Panc1 (cell line): ENCODE results near the gene EYS. TPM values are rescaled to one million over a fixed set of nuclear protein-coding genes. Genes with fewer than 3 reads are reported as not detected.

Experiments used
- ATAC-seq: fragments of 200-7000 bp; cut with Tn5 transposase; 2 replicates; pipeline ENCODE4 v1.9.1; 2020; ENCODE audit warnings: mild to moderate bottlenecking, moderate library complexity
- BruUV-seq: library from RNA; stranded (reverse); fragments of 400-500 nt; replicated peaks from 2 replicates; lab custom pipeline; 2021; lab: Mats Ljungman, UMichigan
- CTCF ChIA-PET: fragments of 300-600 bp; sonication (Branson Sonifier 250); formaldehyde crosslinking; loops from one replicate; lab custom pipeline; 2022; ENCODE audit warnings: antibody characterized with exemption; lab: Charles Lee
- POLR2A ChIA-PET: fragments of 300-600 bp; sonication (Branson Sonifier 250); formaldehyde crosslinking; loops from one replicate; lab custom pipeline; 2022; ENCODE audit warnings: antibody characterized with exemption; lab: Charles Lee
- DNase-seq: peaks from one replicate; pipeline ENCODE4 v3.0.0-alpha.2; 2010; ENCODE audit warnings: low read depth, low spot score
- H3K27ac ChIP-seq: 2 replicates; pipeline ENCODE4 v1.5.1; 2011; ENCODE audit warnings: mild to moderate bottlenecking, low read length, inconsistent platforms
- H3K27me3 ChIP-seq: fragments of 200-500 bp; sonication (Bioruptor generic); 2 replicates; pipeline ENCODE4 v1.6.0; 2014; ENCODE audit warnings: low read length, inconsistent platforms; ENCODE audit not compliant: control insufficient read depth, insufficient read depth
- H3K36me3 ChIP-seq: fragments of 200-500 bp; sonication (Bioruptor generic); 2 replicates; pipeline ENCODE4 v1.5.1; 2014; ENCODE audit warnings: inconsistent platforms, mild to moderate bottlenecking, low read length, moderate library complexity; ENCODE audit not compliant: control insufficient read depth, insufficient read depth
- H3K4me1 ChIP-seq: 2 replicates; pipeline ENCODE4 v1.5.1; 2011; ENCODE audit warnings: inconsistent platforms, mild to moderate bottlenecking, low read length, moderate library complexity; ENCODE audit not compliant: control insufficient read depth, insufficient read depth
- H3K4me3 ChIP-seq, 2 experiments: 2 replicates each; pipeline ENCODE4 v1.5.1; 2011 to 2012; ENCODE audit warnings: low read depth in 2 of 2, low read length in 2 of 2, mild to moderate bottlenecking in 2 of 2, inconsistent platforms in 1 of 2, moderate library complexity in 1 of 2
- H3K9me3 ChIP-seq: fragments of 200-500 bp; sonication (Bioruptor generic); 2 replicates; pipeline ENCODE4 v1.5.1; 2014; ENCODE audit warnings: low read depth, mild to moderate bottlenecking, inconsistent platforms, low read length, moderate library complexity; ENCODE audit not compliant: control insufficient read depth, insufficient read depth
- POLR2AphosphoS5 ChIP-seq: IDR thresholded peaks from 2 replicates; pipeline ENCODE4 v1.6.1; 2012; ENCODE audit warnings: mild to moderate bottlenecking, low read depth, low read length, moderate library complexity
- SIN3A ChIP-seq: IDR thresholded peaks from 2 replicates; pipeline ENCODE4 v1.6.1; 2012; ENCODE audit warnings: low read depth, mild to moderate bottlenecking, low read length, moderate library complexity, borderline replicate concordance; ENCODE audit not compliant: insufficient read depth
- TCF7L2 ChIP-seq: IDR thresholded peaks from 2 replicates; pipeline ENCODE4 v1.6.1; 2011; ENCODE audit warnings: mild to moderate bottlenecking, low read depth, low read length, inconsistent platforms
- in situ Hi-C: cut with HindIII; loops from 2 replicates; pipeline ENCODE4 v1.10.0; 2016; ENCODE audit warnings: low sequenced_read_pairs, low pct_unique_long_range_greater_than_20kb
- intact Hi-C: fragments of 100-400 bp; cut with micrococcal nuclease; formaldehyde crosslinking; loops from one replicate; pipeline ENCODE4 v1.10.0; 2022; ENCODE audit not compliant: unreplicated experiment
- total RNA-seq: library from RNA; stranded (reverse); gene quantifications from one replicate; pipeline ENCODE4 v1.2.1, GENCODE V29; 2021; ENCODE audit not compliant: unreplicated experiment
- TF ChIP-seq, protein P1 (sequence below): fragments of 450-650 bp; IDR thresholded peaks from 2 replicates; pipeline ENCODE4 v1.5.1; 2017; ENCODE audit warnings: mild to moderate bottlenecking
- TF ChIP-seq, protein P2 (sequence below), 2 experiments: IDR thresholded peaks; 2 replicates each; pipeline ENCODE4 v1.6.1; 2011 to 2012; ENCODE audit warnings: low read depth in 2 of 2, control low read depth in 1 of 2, low read length in 1 of 2, mild to moderate bottlenecking in 1 of 2, moderate library complexity in 1 of 2; ENCODE audit not compliant: insufficient read depth in 1 of 2

The EYS gene
- total RNA-seq, 1 experiment from 2014 or later, result not detected

DNA sequence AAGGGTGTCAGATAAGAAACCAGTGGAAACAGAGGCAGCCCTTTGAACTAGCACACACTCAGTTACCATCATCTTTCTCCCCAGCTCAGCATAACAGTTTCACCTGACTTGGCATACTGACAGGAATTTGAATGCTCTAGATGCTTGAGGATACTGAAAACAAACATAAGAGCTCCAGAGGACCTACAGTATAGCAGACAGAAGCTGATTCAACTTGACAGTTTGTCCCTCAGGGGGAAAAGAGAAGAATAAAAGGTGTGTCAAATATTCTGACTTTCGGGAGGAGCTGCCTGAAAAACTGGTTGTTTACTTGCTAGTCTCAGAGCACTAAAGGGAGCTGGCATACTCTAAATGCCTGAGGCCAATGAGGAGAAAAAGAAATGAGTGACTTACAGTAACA lies 35.1 kb downstream of the EYS start:
- H3K27me3 ChIP-seq, result no peaks in the 10 kb centered on the region
- no peak for TF ChIP-seq POLR2AphosphoS5
- TF ChIP-seq, protein P1, sequence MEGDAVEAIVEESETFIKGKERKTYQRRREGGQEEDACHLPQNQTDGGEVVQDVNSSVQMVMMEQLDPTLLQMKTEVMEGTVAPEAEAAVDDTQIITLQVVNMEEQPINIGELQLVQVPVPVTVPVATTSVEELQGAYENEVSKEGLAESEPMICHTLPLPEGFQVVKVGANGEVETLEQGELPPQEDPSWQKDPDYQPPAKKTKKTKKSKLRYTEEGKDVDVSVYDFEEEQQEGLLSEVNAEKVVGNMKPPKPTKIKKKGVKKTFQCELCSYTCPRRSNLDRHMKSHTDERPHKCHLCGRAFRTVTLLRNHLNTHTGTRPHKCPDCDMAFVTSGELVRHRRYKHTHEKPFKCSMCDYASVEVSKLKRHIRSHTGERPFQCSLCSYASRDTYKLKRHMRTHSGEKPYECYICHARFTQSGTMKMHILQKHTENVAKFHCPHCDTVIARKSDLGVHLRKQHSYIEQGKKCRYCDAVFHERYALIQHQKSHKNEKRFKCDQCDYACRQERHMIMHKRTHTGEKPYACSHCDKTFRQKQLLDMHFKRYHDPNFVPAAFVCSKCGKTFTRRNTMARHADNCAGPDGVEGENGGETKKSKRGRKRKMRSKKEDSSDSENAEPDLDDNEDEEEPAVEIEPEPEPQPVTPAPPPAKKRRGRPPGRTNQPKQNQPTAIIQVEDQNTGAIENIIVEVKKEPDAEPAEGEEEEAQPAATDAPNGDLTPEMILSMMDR, result no peak
- TF ChIP-seq, protein P2, sequence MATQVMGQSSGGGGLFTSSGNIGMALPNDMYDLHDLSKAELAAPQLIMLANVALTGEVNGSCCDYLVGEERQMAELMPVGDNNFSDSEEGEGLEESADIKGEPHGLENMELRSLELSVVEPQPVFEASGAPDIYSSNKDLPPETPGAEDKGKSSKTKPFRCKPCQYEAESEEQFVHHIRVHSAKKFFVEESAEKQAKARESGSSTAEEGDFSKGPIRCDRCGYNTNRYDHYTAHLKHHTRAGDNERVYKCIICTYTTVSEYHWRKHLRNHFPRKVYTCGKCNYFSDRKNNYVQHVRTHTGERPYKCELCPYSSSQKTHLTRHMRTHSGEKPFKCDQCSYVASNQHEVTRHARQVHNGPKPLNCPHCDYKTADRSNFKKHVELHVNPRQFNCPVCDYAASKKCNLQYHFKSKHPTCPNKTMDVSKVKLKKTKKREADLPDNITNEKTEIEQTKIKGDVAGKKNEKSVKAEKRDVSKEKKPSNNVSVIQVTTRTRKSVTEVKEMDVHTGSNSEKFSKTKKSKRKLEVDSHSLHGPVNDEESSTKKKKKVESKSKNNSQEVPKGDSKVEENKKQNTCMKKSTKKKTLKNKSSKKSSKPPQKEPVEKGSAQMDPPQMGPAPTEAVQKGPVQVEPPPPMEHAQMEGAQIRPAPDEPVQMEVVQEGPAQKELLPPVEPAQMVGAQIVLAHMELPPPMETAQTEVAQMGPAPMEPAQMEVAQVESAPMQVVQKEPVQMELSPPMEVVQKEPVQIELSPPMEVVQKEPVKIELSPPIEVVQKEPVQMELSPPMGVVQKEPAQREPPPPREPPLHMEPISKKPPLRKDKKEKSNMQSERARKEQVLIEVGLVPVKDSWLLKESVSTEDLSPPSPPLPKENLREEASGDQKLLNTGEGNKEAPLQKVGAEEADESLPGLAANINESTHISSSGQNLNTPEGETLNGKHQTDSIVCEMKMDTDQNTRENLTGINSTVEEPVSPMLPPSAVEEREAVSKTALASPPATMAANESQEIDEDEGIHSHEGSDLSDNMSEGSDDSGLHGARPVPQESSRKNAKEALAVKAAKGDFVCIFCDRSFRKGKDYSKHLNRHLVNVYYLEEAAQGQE (IDR thresholded peaks at IDR 0.05; ENCODE audit: insufficient read depth in 1 of 2, low read depth in 2 of 2, low read length in 1 of 2), result no peak
- no peak for TF ChIP-seq TCF7L2
- no peak for TF ChIP-seq SIN3A
- no peaks in the 10 kb centered on the region for H3K36me3 ChIP-seq
- POLR2A ChIA-PET, result no interaction called here
- no peaks in the 10 kb centered on the region for H3K4me1 ChIP-seq
- no peak overlapping the region for H3K4me3 ChIP-seq
- BruUV-seq, result no TSS peak
- H3K9me3 ChIP-seq, result no peaks in the 10 kb centered on the region
- CTCF ChIA-PET, result no interaction called here
- no peak for ATAC-seq
- intact Hi-C loops (no loop called here), in situ Hi-C loops (no loop called here)
- DNase-seq, result no peak
- no peak overlapping the region for H3K27ac ChIP-seq

DNA sequence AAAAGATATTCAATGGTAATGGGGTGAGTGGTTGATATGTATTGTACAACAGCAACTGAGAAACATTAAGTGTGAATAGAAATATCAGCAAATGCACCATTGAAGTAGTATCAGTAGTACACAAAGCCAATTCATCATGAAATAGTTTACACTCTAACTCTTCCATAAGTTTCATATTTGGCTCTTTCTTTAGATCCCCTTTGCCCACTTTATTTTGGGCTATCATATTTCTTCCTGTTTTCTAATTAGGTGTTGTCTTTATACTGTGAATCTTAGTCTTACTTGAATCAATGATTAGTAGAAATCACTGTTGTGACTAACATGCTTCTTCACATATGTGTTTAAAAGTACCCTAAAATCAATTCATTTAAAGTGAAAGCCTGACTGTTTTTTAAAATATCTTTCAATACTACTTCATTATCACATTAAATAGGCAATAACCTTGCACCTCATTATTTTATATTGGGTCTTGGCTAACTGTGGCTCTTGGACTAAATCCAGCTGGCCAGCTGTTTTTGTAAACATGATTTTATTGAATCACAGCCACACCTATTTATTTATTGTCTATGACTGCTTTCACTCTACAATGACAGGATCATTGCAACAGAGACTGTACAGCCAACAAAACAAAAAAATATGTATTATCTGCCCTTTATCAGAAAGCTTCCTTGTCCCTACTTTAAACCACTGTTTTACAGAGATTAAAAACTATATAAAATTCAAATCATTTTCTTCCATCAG lies 38.9 kb downstream of the EYS start:
- no peak for TF ChIP-seq POLR2AphosphoS5
- TF ChIP-seq SIN3A, result no peak
- POLR2A ChIA-PET, result no interaction called here
- CTCF ChIA-PET, result no interaction called here
- ATAC-seq (no peak), DNase-seq (no peak)
- in situ Hi-C loops, result no loop called here
- H3K4me1 ChIP-seq, result no peaks in the 10 kb centered on the region
- no peak overlapping the region for H3K4me3 ChIP-seq
- BruUV-seq, result no TSS peak
- intact Hi-C loops, result no loop called here
- no peak overlapping the region for H3K27ac ChIP-seq
- H3K36me3 ChIP-seq, result no peaks in the 10 kb centered on the region
- H3K27me3 ChIP-seq, result no peaks in the 10 kb centered on the region
- no peaks in the 10 kb centered on the region; the same call in 1 of the 2 replicates for H3K9me3 ChIP-seq

DNA sequence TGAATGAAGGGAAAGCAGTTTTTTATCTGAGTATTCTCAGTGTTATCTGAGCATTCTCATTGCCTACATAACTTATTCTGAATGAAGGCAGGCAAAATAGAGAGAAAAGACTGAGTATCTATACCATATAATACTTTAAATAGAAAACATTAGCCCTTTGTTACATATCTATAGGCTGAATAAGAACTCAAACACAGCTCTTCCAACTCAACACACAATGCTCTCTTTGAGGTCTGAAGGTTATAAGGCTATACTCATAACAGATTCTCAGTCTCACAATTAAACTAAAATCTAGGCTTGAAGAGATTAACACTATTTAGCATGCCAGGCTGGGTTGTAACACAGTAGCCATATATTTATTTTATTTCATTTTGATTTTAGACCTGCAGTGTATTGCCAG lies 56.9 kb downstream of the EYS start:
- ATAC-seq, result no peak
- no TSS peak for BruUV-seq
- no peaks in the 10 kb centered on the region for H3K36me3 ChIP-seq
- no peaks in the 10 kb centered on the region for H3K9me3 ChIP-seq
- DNase-seq, result no peak
- CTCF ChIA-PET, result no interaction called here
- H3K27me3 ChIP-seq, result no peaks in the 10 kb centered on the region
- POLR2A ChIA-PET, result no interaction called here
- intact Hi-C loops, result no loop called here
- H3K4me3 ChIP-seq, result no peak overlapping the region
- no peaks in the 10 kb centered on the region for H3K4me1 ChIP-seq
- TF ChIP-seq SIN3A (no peak), TCF7L2 (no peak), POLR2AphosphoS5 (no peak)
- TF ChIP-seq, protein P1, result no peak
- TF ChIP-seq, protein P2 (IDR thresholded peaks at IDR 0.05; ENCODE audit: insufficient read depth in 1 of 2, low read depth in 2 of 2, low read length in 1 of 2), result no peak
- no peak overlapping the region for H3K27ac ChIP-seq
- in situ Hi-C loops, result no loop called here
